ENCODE measurements around the gene SNAPC4. TPM values are rescaled to one million over a fixed set of nuclear protein-coding genes. Genes with fewer than 3 reads are reported as not detected.

The SNAPC4 gene
- total RNA-seq, 1 donor from 2014 or later: 3.7 TPM

GRCh38 chr9:136387217-136387616 is 12.8 kb downstream of the SNAPC4 start:
- H3K4me3 ChIP-seq (ENCODE audit: low read depth, low read length): no peak overlapping the region
- no peaks in the 10 kb centered on the region for H3K27me3 ChIP-seq (ENCODE audit: control insufficient read depth, insufficient read depth, low read length)
- DNase-seq (ENCODE audit: low read depth): no peak
- FAIRE-seq: no peak
- TF ChIP-seq CTCF (IDR thresholded peaks at IDR 0.05; ENCODE audit: insufficient read depth, low read length, severe bottlenecking): no peak
- H3K36me3 ChIP-seq (ENCODE audit: control insufficient read depth, insufficient read depth, low read length): peaks cover 36% of the 10 kb centered on the region

- TF ChIP-seq CTCF (IDR thresholded peaks at IDR 0.05; ENCODE audit: insufficient read depth, low read length, severe bottlenecking): no peak
- DNase-seq (ENCODE audit: low read depth) (no peak), FAIRE-seq (no peak)
- H3K27me3 ChIP-seq (ENCODE audit: control insufficient read depth, insufficient read depth, low read length): no peaks in the 10 kb centered on the region
- H3K4me3 ChIP-seq (ENCODE audit: low read depth, low read length): no peak overlapping the region
- peaks cover 30% of the 10 kb centered on the region for H3K36me3 ChIP-seq (ENCODE audit: control insufficient read depth, insufficient read depth, low read length)
These were observed 14.0 kb downstream of the SNAPC4 start for GRCh38 chr9:136386018-136386417.

GRCh38 chr9:136385015-136385414 is 15.0 kb downstream of the SNAPC4 start:
- Histone ChIP-seq H3K27me3 (ENCODE audit: control insufficient read depth, insufficient read depth, low read length) (no peaks in the 10 kb centered on the region), H3K36me3 (ENCODE audit: control insufficient read depth, insufficient read depth, low read length) (peaks cover 36% of the 10 kb centered on the region), H3K4me3 (ENCODE audit: low read depth, low read length) (no peak overlapping the region)
- TF ChIP-seq CTCF (IDR thresholded peaks at IDR 0.05; ENCODE audit: insufficient read depth, low read length, severe bottlenecking): no peak
- no peak for FAIRE-seq
- DNase-seq (ENCODE audit: low read depth): no peak

GRCh38 chr9:136383436-136383835 is 16.5 kb downstream of the SNAPC4 start:
- no peak for TF ChIP-seq CTCF (IDR thresholded peaks at IDR 0.05; ENCODE audit: insufficient read depth, low read length, severe bottlenecking)
- DNase-seq (ENCODE audit: low read depth) (no peak), FAIRE-seq (no peak)
- Histone ChIP-seq H3K27me3 (ENCODE audit: control insufficient read depth, insufficient read depth, low read length) (no peaks in the 10 kb centered on the region), H3K36me3 (ENCODE audit: control insufficient read depth, insufficient read depth, low read length) (peaks cover 40% of the 10 kb centered on the region), H3K4me3 (ENCODE audit: low read depth, low read length) (no peak overlapping the region)

- DNase-seq (ENCODE audit: low read depth) (no peak), FAIRE-seq (no peak)
- peaks cover 34% of the 10 kb centered on the region for H3K36me3 ChIP-seq (ENCODE audit: control insufficient read depth, insufficient read depth, low read length)
- no peaks in the 10 kb centered on the region for H3K27me3 ChIP-seq (ENCODE audit: control insufficient read depth, insufficient read depth, low read length)
- no peak for TF ChIP-seq CTCF (IDR thresholded peaks at IDR 0.05; ENCODE audit: insufficient read depth, low read length, severe bottlenecking)
- H3K4me3 ChIP-seq (ENCODE audit: low read depth, low read length): no peak overlapping the region
These were observed 17.9 kb downstream of the SNAPC4 start for GRCh38 chr9:136381966-136382513.

GRCh38 chr9:136381311-136381710 is 18.7 kb downstream of the SNAPC4 start:
- no peak for TF ChIP-seq CTCF (IDR thresholded peaks at IDR 0.05; ENCODE audit: insufficient read depth, low read length, severe bottlenecking)
- no peak for DNase-seq (ENCODE audit: low read depth)
- Histone ChIP-seq H3K36me3 (ENCODE audit: control insufficient read depth, insufficient read depth, low read length) (peaks cover 31% of the 10 kb centered on the region), H3K27me3 (ENCODE audit: control insufficient read depth, insufficient read depth, low read length) (no peaks in the 10 kb centered on the region), H3K4me3 (ENCODE audit: low read depth, low read length) (no peak overlapping the region)
- no peak for FAIRE-seq

Measured in bronchial epithelial cell (primary cell).